ENCODE data around the gene GPR132. TPM values are rescaled to one million over a fixed set of nuclear protein-coding genes. Genes with fewer than 3 reads are reported as not detected.

GPR132 gene
- total and polyA plus RNA-seq, 9 of the 15 experiments (the other 6 are each of a cell fraction or from before 2014, with no cell fraction given), result 0.01 to 1.1 (median 0.25) TPM; not detected in 1

DNA sequence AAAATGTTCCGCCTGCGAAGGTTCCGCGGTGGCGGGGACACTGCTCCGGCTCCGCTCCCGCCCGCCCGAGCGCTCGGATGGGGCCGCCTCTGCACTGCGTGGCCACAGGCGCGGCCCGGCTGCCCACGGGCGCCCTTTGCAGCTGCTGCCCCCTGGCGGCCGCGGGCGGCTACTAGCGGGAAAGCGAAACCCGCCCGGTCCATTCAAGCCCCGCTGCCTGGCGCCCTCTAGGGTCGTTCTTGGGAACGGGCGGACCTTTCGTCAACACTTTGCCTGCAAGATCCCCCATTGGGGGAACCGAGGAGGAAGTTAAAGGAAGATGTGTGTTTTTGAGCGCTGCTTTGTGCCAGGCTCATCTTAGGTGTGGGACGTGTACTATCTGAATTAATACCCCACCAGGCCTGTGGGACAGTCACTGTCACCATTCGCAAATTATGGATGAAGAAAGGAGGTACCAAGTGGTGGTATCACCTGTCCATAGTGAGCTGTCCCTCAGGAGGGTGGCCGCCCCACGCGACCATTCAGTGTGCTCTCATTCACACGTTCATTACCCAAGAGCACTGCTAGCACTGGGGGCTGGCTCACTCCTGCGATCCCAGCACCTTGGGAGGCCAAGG, 19.4 kb downstream of the GPR132 start (continued):
- TF ChIP-seq ZC3H4 (CRISPR knock-in tag; IDR thresholded peaks at IDR 0.05; ENCODE audit: borderline replicate concordance) (no peak), BRF1 (IDR thresholded peaks at IDR 0.05; ENCODE audit: borderline replicate concordance, extremely low read depth, insufficient read length) (no peak), ZNF175 (CRISPR knock-in tag; IDR thresholded peaks at IDR 0.05; ENCODE audit: low read depth) (no peak), CBX5 (IDR thresholded peaks at IDR 0.05; ENCODE audit: borderline replicate concordance, low read depth) (no peak), NELFE (IDR thresholded peaks at IDR 0.05; ENCODE audit: insufficient read depth, insufficient read length) (no peak), ZNF263 (CRISPR knock-in tag; IDR thresholded peaks at IDR 0.05; ENCODE audit: borderline replicate concordance) (no peak; the same call in 1 of the 2 replicates), SMAD1 (IDR thresholded peaks at IDR 0.05; ENCODE audit: low read depth, low read length, partially characterized antibody) (no peak), BMI1 (IDR thresholded peaks at IDR 0.05; ENCODE audit: low read length) (no peak), STAG1 (CRISPR knock-in tag; IDR thresholded peaks at IDR 0.05; ENCODE audit: borderline replicate concordance) (peak; percentile 95), SOX6 (IDR thresholded peaks at IDR 0.05) (peak; percentile 59), NR2C2 (CRISPR knock-in tag; IDR thresholded peaks at IDR 0.05) (no peak), NR2C2 (tag; IDR thresholded peaks at IDR 0.05) (no peak), CEBPZ (IDR thresholded peaks at IDR 0.05; ENCODE audit: borderline replicate concordance, low read depth, low read length) (no peak), ZNF75A (CRISPR knock-in tag; IDR thresholded peaks at IDR 0.05) (no peak), MTA2 (IDR thresholded peaks at IDR 0.05; ENCODE audit: low read depth) (no peak), GATAD2B (IDR thresholded peaks at IDR 0.05; ENCODE audit: borderline replicate concordance) (peak; percentile 73; the same call in 1 of the 2 replicates), CBX1 (IDR thresholded peaks at IDR 0.05; ENCODE audit: low read depth) (no peak)
- TF ChIP-seq, protein P1, sequence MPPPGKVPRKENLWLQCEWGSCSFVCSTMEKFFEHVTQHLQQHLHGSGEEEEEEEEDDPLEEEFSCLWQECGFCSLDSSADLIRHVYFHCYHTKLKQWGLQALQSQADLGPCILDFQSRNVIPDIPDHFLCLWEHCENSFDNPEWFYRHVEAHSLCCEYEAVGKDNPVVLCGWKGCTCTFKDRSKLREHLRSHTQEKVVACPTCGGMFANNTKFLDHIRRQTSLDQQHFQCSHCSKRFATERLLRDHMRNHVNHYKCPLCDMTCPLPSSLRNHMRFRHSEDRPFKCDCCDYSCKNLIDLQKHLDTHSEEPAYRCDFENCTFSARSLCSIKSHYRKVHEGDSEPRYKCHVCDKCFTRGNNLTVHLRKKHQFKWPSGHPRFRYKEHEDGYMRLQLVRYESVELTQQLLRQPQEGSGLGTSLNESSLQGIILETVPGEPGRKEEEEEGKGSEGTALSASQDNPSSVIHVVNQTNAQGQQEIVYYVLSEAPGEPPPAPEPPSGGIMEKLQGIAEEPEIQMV (tag; conservative IDR thresholded peaks at IDR 0.05; ENCODE audit: low read depth), result peak; percentile 49; the same call in 1 of the 2 replicates
- TF ChIP-seq, protein P2, sequence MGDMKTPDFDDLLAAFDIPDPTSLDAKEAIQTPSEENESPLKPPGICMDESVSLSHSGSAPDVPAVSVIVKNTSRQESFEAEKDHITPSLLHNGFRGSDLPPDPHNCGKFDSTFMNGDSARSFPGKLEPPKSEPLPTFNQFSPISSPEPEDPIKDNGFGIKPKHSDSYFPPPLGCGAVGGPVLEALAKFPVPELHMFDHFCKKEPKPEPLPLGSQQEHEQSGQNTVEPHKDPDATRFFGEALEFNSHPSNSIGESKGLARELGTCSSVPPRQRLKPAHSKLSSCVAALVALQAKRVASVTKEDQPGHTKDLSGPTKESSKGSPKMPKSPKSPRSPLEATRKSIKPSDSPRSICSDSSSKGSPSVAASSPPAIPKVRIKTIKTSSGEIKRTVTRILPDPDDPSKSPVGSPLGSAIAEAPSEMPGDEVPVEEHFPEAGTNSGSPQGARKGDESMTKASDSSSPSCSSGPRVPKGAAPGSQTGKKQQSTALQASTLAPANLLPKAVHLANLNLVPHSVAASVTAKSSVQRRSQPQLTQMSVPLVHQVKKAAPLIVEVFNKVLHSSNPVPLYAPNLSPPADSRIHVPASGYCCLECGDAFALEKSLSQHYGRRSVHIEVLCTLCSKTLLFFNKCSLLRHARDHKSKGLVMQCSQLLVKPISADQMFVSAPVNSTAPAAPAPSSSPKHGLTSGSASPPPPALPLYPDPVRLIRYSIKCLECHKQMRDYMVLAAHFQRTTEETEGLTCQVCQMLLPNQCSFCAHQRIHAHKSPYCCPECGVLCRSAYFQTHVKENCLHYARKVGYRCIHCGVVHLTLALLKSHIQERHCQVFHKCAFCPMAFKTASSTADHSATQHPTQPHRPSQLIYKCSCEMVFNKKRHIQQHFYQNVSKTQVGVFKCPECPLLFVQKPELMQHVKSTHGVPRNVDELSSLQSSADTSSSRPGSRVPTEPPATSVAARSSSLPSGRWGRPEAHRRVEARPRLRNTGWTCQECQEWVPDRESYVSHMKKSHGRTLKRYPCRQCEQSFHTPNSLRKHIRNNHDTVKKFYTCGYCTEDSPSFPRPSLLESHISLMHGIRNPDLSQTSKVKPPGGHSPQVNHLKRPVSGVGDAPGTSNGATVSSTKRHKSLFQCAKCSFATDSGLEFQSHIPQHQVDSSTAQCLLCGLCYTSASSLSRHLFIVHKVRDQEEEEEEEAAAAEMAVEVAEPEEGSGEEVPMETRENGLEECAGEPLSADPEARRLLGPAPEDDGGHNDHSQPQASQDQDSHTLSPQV (IDR thresholded peaks at IDR 0.05), result no peak

All from K562 (cell line).